Gastroesophageal sphincter (tissue), 3 donors: Measurements from ENCODE around the gene RING1.

ENCODE experiments used
- CTCF ChIP-seq, 4 experiments: fragments of 200-600 bp in 2 of 4; fragments of 450-650 bp in 2 of 4; sonication (generic) in 1 of 4; IDR thresholded peaks; one replicate each; pipeline ENCODE4 v1.5.1; 2017 to 2019; ENCODE audit warnings: antibody characterized with exemption in 4 of 4, mild to moderate bottlenecking in 2 of 4, moderate library complexity in 2 of 4
- EP300 ChIP-seq: sonication (generic); formaldehyde crosslinking; IDR thresholded peaks from one replicate; pipeline ENCODE4 v1.6.1; 2017; ENCODE audit warnings: antibody characterized with exemption, mild to moderate bottlenecking
- POLR2A ChIP-seq, 2 donors: fragments of 450-650 bp; IDR thresholded peaks; one replicate each; pipeline ENCODE4 v1.6.1; 2017; ENCODE audit warnings: antibody characterized with exemption in 2 of 2, mild to moderate bottlenecking in 2 of 2, moderate library complexity in 1 of 2
- POLR2AphosphoS5 ChIP-seq: sonication (generic); formaldehyde crosslinking; IDR thresholded peaks from one replicate; pipeline ENCODE4 v1.6.1; 2017; ENCODE audit warnings: antibody characterized with exemption

GRCh38 chr6:33176906-33177305, 31.4 kb upstream of the RING1 start:
- TF ChIP-seq CTCF (IDR thresholded peaks at IDR 0.05) (no peak), POLR2A (IDR thresholded peaks at IDR 0.05) (no peak), POLR2AphosphoS5 (no peak), EP300 (no peak)
